Measurements from ENCODE around the gene STIM1. TPM values are rescaled to one million over a fixed set of nuclear protein-coding genes. Genes with fewer than 3 reads are reported as not detected.
"Not testable (repeated sequence)": the region's sequence is repeated elsewhere in the genome, so short reads cannot be mapped to it uniquely, and the experiment has no call there.

STIM1 gene
- total RNA-seq, 4 donors from 2014 or later = 50.1 to 112 (median 63.3) TPM

DNA sequence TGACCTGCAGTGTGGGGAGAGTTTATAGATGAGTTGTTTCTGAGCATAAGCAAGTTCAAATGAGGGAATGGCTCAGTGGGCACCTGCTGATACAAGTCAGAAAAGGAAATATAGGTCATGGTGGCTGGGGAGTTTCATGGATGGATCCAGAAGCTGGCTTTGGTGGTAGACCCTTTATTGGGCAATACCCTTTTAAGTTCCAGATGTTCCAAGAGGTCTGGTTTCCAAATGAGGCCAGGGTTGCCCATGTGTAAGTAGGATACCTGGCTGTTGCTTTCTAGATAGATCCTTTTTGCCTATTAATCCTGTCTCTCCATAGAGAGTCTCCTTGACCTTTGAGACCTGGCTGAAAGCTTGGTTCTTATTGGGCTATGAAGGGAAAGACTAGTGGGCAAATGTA is 2.2 kb downstream of the STIM1 start:
- no peaks in the 10 kb centered on the region for H3K9me3 ChIP-seq
- H3K27ac ChIP-seq = peak overlapping the region in 3 of 4 donors; percentile 95 to 99 (median 99)
- peak overlapping the region; percentile 65 to 98 (median 92) for H3K4me3 ChIP-seq
- H3K4me1 ChIP-seq = peaks cover 35 to 88% (median 60%) of the 10 kb centered on the region in 3 donors
- no peak for DNase-seq
- no peaks in the 10 kb centered on the region for H3K36me3 ChIP-seq
- intact Hi-C loops (cut with DNase I) = no loop called here
- TF ChIP-seq POLR2A (IDR thresholded peaks at IDR 0.05) = no peak
- TF ChIP-seq, protein P1, sequence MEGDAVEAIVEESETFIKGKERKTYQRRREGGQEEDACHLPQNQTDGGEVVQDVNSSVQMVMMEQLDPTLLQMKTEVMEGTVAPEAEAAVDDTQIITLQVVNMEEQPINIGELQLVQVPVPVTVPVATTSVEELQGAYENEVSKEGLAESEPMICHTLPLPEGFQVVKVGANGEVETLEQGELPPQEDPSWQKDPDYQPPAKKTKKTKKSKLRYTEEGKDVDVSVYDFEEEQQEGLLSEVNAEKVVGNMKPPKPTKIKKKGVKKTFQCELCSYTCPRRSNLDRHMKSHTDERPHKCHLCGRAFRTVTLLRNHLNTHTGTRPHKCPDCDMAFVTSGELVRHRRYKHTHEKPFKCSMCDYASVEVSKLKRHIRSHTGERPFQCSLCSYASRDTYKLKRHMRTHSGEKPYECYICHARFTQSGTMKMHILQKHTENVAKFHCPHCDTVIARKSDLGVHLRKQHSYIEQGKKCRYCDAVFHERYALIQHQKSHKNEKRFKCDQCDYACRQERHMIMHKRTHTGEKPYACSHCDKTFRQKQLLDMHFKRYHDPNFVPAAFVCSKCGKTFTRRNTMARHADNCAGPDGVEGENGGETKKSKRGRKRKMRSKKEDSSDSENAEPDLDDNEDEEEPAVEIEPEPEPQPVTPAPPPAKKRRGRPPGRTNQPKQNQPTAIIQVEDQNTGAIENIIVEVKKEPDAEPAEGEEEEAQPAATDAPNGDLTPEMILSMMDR (IDR thresholded peaks at IDR 0.05) = no peak
- no peaks in the 10 kb centered on the region for H3K27me3 ChIP-seq

DNA sequence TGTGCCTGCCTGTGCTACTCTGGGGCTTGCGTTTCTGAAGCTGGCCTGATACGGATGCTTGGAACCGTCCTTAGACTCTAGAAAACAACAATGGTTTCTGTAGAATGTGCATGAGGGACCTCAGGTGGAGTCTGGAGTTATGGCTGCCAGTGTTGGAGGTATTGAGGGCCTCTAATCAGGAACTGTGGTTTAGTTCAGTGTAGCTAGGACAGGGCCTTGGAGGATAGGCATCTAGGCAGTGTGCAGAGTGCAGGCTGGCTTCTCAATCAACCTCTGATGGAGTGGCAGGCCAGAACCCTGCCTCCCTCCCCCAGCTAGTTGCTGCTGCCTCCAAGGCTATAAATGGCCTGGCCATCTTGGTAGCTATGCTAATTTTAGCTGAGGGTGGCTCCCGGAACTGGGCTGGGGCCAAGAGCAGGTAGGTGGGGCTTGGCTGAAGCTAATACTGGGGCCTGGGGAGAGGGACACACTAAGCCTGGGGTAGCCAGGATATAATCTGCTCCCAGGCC is 4.0 kb downstream of the STIM1 start:
- Histone ChIP-seq H3K9me3 (no peaks in the 10 kb centered on the region), H3K36me3 (no peaks in the 10 kb centered on the region), H3K27me3 (no peaks in the 10 kb centered on the region), H3K4me1 (peaks cover 27 to 86% (median 49%) of the 10 kb centered on the region in 3 donors), H3K4me3 (peak overlapping the region; percentile 4 to 98 (median 40)), H3K27ac (peak overlapping the region in 2 of 4 donors; percentile 59 to 99)
- TF ChIP-seq POLR2A (IDR thresholded peaks at IDR 0.05) = no peak
- TF ChIP-seq, protein P1 (IDR thresholded peaks at IDR 0.05) = no peak
- WGBS, 2 donors = 55 to 78% methylated on average over 3 of the region's 4 CpGs
- no peak for DNase-seq
- intact Hi-C loops (cut with DNase I) = no loop called here

DNA sequence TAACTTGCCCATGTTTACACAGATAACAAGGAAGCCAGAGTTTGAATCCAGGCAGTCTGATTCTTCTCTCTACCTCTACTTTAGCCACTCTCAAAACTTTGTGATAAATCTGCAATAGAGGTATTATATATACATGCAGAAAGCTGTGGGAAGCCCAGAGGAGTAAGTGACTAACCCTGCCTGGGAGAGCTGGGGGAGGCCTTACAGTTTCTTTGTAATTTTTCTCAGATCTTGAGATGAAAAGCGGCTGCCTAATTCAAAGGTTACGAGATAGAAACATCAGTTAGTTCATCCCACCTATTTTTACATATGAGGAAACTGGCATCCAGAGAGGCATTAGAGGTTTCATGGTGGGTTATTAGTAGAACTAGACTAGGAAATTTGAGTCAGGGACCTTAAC is 4.9 kb downstream of the STIM1 start:
- Histone ChIP-seq H3K4me1 (peaks cover 27 to 91% (median 55%) of the 10 kb centered on the region in 3 donors), H3K27me3 (no peaks in the 10 kb centered on the region), H3K9me3 (no peaks in the 10 kb centered on the region), H3K4me3 (no peak overlapping the region), H3K36me3 (no peaks in the 10 kb centered on the region), H3K27ac (peak overlapping the region in 1 of 4 donors; percentile 19)
- intact Hi-C loops (cut with DNase I) = loop anchor here (10.0 kb wide), 1 partner anchor 94 kb away; no protein-coding TSS in a partner anchor
- TF ChIP-seq POLR2A (IDR thresholded peaks at IDR 0.05) = no peak
- TF ChIP-seq, protein P1 (IDR thresholded peaks at IDR 0.05) = no peak
- no peak for DNase-seq
- WGBS, 2 donors = 90 to 91% methylated on average over 2 of the region's 2 CpGs

DNA sequence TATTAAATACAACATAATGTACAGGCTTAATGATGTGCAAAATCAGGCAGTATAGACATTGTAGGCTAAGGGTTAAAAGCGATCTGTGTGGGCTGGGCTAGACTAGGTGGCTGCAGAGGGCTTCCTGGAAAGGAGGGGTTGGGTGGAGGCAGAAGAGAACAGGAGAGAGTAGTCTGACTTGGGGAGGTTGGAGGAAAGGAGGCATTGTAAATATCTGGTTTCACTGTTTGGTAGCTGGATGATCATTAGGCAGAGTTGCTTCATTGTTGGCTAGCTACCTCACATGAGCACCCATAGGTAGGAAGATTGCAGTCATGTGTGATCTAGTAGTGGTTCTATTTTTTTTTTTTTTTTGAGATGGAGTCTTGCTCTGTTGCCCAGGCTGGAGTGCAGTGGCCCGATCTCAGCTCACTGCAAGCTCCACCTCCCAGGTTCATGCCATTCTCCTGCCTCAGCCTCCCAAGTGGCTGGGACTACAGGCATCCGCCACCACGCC is 5.5 kb downstream of the STIM1 start:
- H3K9me3 ChIP-seq, DNase-seq, H3K36me3 ChIP-seq, H3K27me3 ChIP-seq, H3K4me3 ChIP-seq: not testable (repeated sequence)
- peak overlapping the region in 1 of 4 donors; percentile 19 for H3K27ac ChIP-seq
- intact Hi-C loops (cut with DNase I) = loop anchor here (10.0 kb wide), 1 partner anchor 94 kb away; no protein-coding TSS in a partner anchor
- 68 to 70% methylated on average over 4 of the region's 4 CpGs for WGBS, 2 donors
- H3K4me1 ChIP-seq = peaks cover 33 to 97% (median 61%) of the 10 kb centered on the region in 3 donors

DNA sequence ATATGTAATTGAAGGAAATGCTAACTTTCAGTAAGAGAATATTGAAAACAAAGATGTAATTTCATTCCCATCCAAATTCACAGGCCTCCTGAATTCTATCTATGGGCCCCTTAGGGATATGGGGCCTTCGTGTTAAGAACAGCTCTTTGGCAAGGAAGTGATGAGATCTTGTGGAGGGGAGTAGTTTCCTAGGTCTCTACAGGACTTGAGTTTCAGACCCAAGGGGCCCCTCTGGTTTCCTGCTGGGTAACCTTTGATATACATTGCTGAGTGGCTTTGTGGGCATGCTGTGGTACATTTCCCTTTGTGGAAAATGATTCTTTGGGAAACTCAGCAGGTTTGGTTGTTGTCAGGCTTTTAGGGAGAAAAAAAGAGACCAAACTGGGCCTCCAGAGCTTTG is 6.2 kb downstream of the STIM1 start:
- WGBS, 2 donors = 29% methylated on average over 1 of the region's 1 CpG
- Histone ChIP-seq H3K27me3 (no peaks in the 10 kb centered on the region), H3K36me3 (no peaks in the 10 kb centered on the region), H3K4me1 (peaks cover 38 to 99% (median 66%) of the 10 kb centered on the region in 3 donors), H3K9me3 (no peaks in the 10 kb centered on the region), H3K4me3 (no peak overlapping the region), H3K27ac (no peak overlapping the region)
- intact Hi-C loops (cut with DNase I) = loop anchor here (10.0 kb wide), 1 partner anchor 93 kb away; no protein-coding TSS in a partner anchor
- TF ChIP-seq, protein P1 (IDR thresholded peaks at IDR 0.05) = no peak
- no peak for TF ChIP-seq POLR2A (IDR thresholded peaks at IDR 0.05)
- no peak for DNase-seq
